ENCODE measurements around the gene PTCHD1. TPM values are rescaled to one million over a fixed set of nuclear protein-coding genes. Genes with fewer than 3 reads are reported as not detected.

PTCHD1 gene
- total RNA-seq, result under 0.01 TPM in 1 of 2 replicates, not detected in the other

GRCh38 chrX:23334848-23335599 is at the start of gene PTCHD1:
Gene PTCHD1 (plus strand): TSS chrX:23334849. CDS start chrX:23334876, 27 bp downstream.

